Ascending aorta (tissue), 2 donors: ENCODE results near the gene VPS25. TPM values are rescaled to one million over a fixed set of nuclear protein-coding genes. Genes with fewer than 3 reads are reported as not detected.
"Not testable (repeated sequence)": the region's sequence is repeated elsewhere in the genome, so short reads cannot be mapped to it uniquely, and the experiment has no call there.

Experiments
- DNase-seq, 2 donors: peaks; one replicate each; pipeline ENCODE4 v3.0.0-alpha.2; 2019; ENCODE audit warnings: low spot score in 2 of 2
- H3K27ac ChIP-seq, 2 donors: fragments of 200-600 bp; sonication (generic); one replicate each; pipeline ENCODE4 v1.5.1; 2016 to 2017; ENCODE audit warnings: mild to moderate bottlenecking in 1 of 2
- H3K27me3 ChIP-seq: fragments of 200-600 bp; sonication (generic); one replicate; pipeline ENCODE4 v1.5.1; 2017
- H3K36me3 ChIP-seq, 2 donors: fragments of 200-600 bp; sonication (generic); one replicate each; pipeline ENCODE4 v1.5.1; 2016
- H3K4me1 ChIP-seq, 2 donors: fragments of 200-600 bp; sonication (generic); one replicate each; pipeline ENCODE4 v1.5.1; 2016 to 2017; ENCODE audit warnings: mild to moderate bottlenecking in 1 of 2
- H3K4me3 ChIP-seq, 2 donors: fragments of 200-600 bp; sonication (generic); one replicate each; pipeline ENCODE4 v1.5.1; 2016 to 2017; ENCODE audit warnings: mild to moderate bottlenecking in 1 of 2
- H3K9me3 ChIP-seq, 2 donors: fragments of 200-600 bp; sonication (generic); one replicate each; pipeline ENCODE4 v1.5.1; 2016
- intact Hi-C: fragments of 100-400 bp; cut with DNase I; formaldehyde crosslinking; loops from one replicate; pipeline ENCODE4 v1.15.1; 2023
- total RNA-seq: library from RNA; depleted of rRNA; stranded (reverse); fragments of >200 nt; gene quantifications from one replicate; pipeline ENCODE4 v1.1.0, GENCODE V29; 2016
- TF ChIP-seq, protein P1 (sequence below), 3 experiments: fragments of 200-600 bp in 2 of 3; fragments of 450-650 bp in 1 of 3; sonication (generic) in 2 of 3; IDR thresholded peaks; one replicate each; pipeline ENCODE4 v1.5.1; 2016 to 2019; ENCODE audit warnings: antibody characterized with exemption in 3 of 3, mild to moderate bottlenecking in 1 of 3, moderate library complexity in 1 of 3

The VPS25 gene
- 40.9 TPM for total RNA-seq

GRCh38 chr17:42773290-42774035, at the start of gene VPS25:
Gene VPS25 (plus strand): TSS chr17:42773449. CDS start chr17:42773476, 27 bp downstream.
- TF ChIP-seq, protein P1, sequence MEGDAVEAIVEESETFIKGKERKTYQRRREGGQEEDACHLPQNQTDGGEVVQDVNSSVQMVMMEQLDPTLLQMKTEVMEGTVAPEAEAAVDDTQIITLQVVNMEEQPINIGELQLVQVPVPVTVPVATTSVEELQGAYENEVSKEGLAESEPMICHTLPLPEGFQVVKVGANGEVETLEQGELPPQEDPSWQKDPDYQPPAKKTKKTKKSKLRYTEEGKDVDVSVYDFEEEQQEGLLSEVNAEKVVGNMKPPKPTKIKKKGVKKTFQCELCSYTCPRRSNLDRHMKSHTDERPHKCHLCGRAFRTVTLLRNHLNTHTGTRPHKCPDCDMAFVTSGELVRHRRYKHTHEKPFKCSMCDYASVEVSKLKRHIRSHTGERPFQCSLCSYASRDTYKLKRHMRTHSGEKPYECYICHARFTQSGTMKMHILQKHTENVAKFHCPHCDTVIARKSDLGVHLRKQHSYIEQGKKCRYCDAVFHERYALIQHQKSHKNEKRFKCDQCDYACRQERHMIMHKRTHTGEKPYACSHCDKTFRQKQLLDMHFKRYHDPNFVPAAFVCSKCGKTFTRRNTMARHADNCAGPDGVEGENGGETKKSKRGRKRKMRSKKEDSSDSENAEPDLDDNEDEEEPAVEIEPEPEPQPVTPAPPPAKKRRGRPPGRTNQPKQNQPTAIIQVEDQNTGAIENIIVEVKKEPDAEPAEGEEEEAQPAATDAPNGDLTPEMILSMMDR (IDR thresholded peaks at IDR 0.05), result peak in 1 of 3 experiments; percentile 13
- no peaks in the 10 kb centered on the region for H3K27me3 ChIP-seq
- peak within 1 kb of the TSS; percentile 68 to 85 for H3K27ac ChIP-seq
- peak; percentile 17 to 87 for DNase-seq
- intact Hi-C loops, result loop anchor here (2.0 to 5.0 kb wide), 2 partner anchors 49 to 53 kb away; partner anchors contain the start of gene BECN1
- H3K4me3 ChIP-seq, result peak within 1 kb of the TSS; percentile 79 to 81
- no peaks in the 10 kb centered on the region for H3K9me3 ChIP-seq
- peaks cover 4 to 5% of the 10 kb centered on the region in 2 donors for H3K4me1 ChIP-seq
- peaks cover 19 to 33% of the 10 kb centered on the region in 2 donors for H3K36me3 ChIP-seq

DNA sequence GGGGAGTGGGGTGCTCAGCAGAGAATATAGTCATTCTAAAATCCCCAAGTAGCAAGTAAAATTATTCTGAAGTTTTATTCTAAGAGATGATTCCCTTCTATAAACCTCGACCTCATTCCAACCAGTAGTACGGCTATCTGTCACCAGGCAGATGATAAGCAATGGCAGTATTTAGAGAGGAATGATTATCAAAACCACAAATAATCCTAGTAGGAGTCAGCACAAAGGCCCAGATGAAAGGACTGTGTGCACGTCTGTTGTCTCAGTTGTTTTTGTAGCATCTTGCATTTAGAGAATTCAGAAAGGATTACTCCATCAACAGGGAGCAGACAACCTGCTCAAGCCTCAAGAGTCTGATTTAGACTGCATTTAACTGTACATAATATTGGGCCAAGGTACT, 49.6 kb upstream of the VPS25 start:
- peaks cover 91 to 95% of the 10 kb centered on the region in 2 donors for H3K36me3 ChIP-seq
- H3K4me1 ChIP-seq, result no peaks in the 10 kb centered on the region
- H3K4me3 ChIP-seq, result no peak overlapping the region
- H3K27ac ChIP-seq, result no peak overlapping the region
- intact Hi-C loops, result loop anchor here (5.0 kb wide), 1 partner anchor 99 kb away; the partner anchor contains the start of gene BECN1
- TF ChIP-seq, protein P1 (IDR thresholded peaks at IDR 0.05), result no peak
- no peak for DNase-seq
- no peaks in the 10 kb centered on the region for H3K9me3 ChIP-seq
- no peaks in the 10 kb centered on the region for H3K27me3 ChIP-seq

GRCh38 chr17:42725143-42725542, 48.1 kb upstream of the VPS25 start:
- Histone ChIP-seq H3K4me1 (no peaks in the 10 kb centered on the region), H3K4me3 (no peak overlapping the region), H3K27me3 (no peaks in the 10 kb centered on the region), H3K27ac (no peak overlapping the region), H3K36me3 (peaks cover 91 to 95% of the 10 kb centered on the region in 2 donors), H3K9me3 (no peaks in the 10 kb centered on the region)
- no peak for DNase-seq
- TF ChIP-seq, protein P1 (IDR thresholded peaks at IDR 0.05), result no peak
- intact Hi-C loops, result no loop called here

DNA sequence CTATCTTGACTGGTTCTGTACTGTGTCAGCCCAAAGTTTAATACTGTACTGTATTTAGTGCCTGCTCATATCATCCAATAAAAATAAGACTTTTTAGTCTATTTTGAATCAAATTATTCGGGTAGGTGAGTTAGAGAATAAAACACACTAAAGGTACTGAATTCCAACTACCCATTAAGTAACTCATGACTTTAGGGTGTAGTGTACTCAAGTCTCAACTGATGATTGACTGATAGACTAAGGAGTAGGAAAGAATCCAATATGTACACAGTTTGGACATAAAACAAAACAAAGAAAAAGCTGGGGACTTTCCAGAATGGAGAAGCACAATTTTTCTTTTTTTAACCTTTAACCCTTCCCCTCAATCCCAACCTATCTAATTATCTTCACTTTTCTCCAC, 32.5 kb upstream of the VPS25 start:
- Histone ChIP-seq H3K36me3 (no peaks in the 10 kb centered on the region), H3K27me3 (no peaks in the 10 kb centered on the region), H3K9me3 (no peaks in the 10 kb centered on the region), H3K27ac (no peak overlapping the region), H3K4me1 (peaks cover 0 to 11% of the 10 kb centered on the region in 2 donors), H3K4me3 (no peak overlapping the region)
- TF ChIP-seq, protein P1 (IDR thresholded peaks at IDR 0.05), result no peak
- intact Hi-C loops, result no loop called here
- no peak for DNase-seq

GRCh38 chr17:42742916-42743315, 30.3 kb upstream of the VPS25 start:
- Histone ChIP-seq H3K27ac (peak overlapping the region in 1 of 2 donors; percentile 95), H3K4me1 (peaks cover 0 to 11% of the 10 kb centered on the region in 2 donors)
- H3K27me3 ChIP-seq, H3K4me3 ChIP-seq, H3K9me3 ChIP-seq, DNase-seq, H3K36me3 ChIP-seq, intact Hi-C loops: not testable (repeated sequence)

- H3K27me3 ChIP-seq, result no peaks in the 10 kb centered on the region
- H3K4me3 ChIP-seq, result peak overlapping the region; percentile 89 to 98
- H3K9me3 ChIP-seq, result no peaks in the 10 kb centered on the region
- DNase-seq, result no peak
- no peaks in the 10 kb centered on the region for H3K36me3 ChIP-seq
- intact Hi-C loops, result loop anchor here (2.0 kb wide), 1 partner anchor 19 kb away; no protein-coding TSS in a partner anchor
- peaks cover 0 to 11% of the 10 kb centered on the region in 2 donors for H3K4me1 ChIP-seq
- peak overlapping the region; percentile 93 to 95 for H3K27ac ChIP-seq
- TF ChIP-seq, protein P1 (IDR thresholded peaks at IDR 0.05), result no peak
Measured at GRCh38 chr17:42743595-42744282, 29.5 kb upstream of the VPS25 start.
